Neural progenitor cell (in vitro differentiated cells): ENCODE data around the gene ELFN1.

ENCODE experiments used
- EZH2 ChIP-seq: fragments of 200-600 bp; sonication (generic); IDR thresholded peaks from 2 replicates; pipeline ENCODE4 v1.6.1; 2017; ENCODE audit warnings: antibody characterized with exemption, mild to moderate bottlenecking, moderate library complexity
- TF ChIP-seq, protein P1 (sequence below): fragments of 200-600 bp; sonication (generic); IDR thresholded peaks from 2 replicates; pipeline ENCODE4 v1.5.1; 2017; ENCODE audit warnings: antibody characterized with exemption, mild to moderate bottlenecking

DNA sequence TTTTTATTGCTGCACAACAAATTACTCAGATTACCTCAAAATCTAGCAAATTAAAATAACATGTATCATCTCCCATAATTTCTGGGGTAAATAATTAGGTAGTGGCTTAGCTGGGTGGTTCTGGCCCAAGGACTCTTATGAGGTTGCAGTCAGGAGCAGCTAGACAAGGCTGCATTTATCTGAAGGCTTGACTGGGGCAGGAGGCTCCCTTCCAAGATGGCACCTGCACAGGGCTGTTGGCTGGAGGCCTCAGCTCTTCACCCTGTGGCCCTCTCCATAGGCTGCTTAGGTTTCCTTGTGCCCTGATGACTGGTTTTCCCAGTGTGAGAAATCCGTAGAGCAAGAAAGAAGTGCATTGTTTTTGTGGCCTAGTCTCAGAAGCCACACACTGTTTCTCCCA lies 34.7 kb upstream of the ELFN1 start:
- TF ChIP-seq, protein P1, sequence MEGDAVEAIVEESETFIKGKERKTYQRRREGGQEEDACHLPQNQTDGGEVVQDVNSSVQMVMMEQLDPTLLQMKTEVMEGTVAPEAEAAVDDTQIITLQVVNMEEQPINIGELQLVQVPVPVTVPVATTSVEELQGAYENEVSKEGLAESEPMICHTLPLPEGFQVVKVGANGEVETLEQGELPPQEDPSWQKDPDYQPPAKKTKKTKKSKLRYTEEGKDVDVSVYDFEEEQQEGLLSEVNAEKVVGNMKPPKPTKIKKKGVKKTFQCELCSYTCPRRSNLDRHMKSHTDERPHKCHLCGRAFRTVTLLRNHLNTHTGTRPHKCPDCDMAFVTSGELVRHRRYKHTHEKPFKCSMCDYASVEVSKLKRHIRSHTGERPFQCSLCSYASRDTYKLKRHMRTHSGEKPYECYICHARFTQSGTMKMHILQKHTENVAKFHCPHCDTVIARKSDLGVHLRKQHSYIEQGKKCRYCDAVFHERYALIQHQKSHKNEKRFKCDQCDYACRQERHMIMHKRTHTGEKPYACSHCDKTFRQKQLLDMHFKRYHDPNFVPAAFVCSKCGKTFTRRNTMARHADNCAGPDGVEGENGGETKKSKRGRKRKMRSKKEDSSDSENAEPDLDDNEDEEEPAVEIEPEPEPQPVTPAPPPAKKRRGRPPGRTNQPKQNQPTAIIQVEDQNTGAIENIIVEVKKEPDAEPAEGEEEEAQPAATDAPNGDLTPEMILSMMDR, result no peak
- TF ChIP-seq EZH2, result no peak
